ENCODE results near the gene CRIP2. TPM values are rescaled to one million over a fixed set of nuclear protein-coding genes. Genes with fewer than 3 reads are reported as not detected.

Gene CRIP2
- total and polyA plus RNA-seq, 2 of the 8 experiments (the other 6 are each of a cell fraction or from before 2014, with no cell fraction given) = 4.2 to 13.5 TPM

DNA sequence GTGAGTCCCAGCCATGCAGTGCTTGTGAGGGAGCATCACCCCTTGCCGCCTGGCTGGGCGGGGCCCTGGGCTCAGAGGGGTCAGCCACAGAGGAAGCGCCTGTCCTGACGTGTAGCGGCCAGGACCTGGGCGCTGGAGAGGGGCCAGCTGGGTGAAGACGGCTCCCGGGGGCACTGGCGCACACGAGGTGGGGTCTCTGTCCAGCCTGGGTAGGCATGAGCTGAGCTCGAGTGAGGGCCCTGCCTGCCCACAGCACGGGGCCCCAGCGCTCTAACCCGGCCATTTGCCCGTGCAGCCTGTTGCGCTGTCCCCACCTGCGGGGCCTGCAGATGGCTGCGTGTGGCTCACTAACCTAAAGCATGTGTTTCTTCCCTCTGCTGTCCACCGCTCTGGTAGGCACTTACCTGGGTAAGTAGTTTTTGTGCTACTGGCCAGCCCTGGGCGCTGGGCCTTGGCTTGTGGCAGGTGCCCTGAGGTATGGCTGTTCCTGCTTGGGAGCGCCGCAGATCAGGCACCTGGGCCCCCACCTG lies 6.6 kb upstream of the CRIP2 start (continued):
- TF ChIP-seq, protein P1, sequence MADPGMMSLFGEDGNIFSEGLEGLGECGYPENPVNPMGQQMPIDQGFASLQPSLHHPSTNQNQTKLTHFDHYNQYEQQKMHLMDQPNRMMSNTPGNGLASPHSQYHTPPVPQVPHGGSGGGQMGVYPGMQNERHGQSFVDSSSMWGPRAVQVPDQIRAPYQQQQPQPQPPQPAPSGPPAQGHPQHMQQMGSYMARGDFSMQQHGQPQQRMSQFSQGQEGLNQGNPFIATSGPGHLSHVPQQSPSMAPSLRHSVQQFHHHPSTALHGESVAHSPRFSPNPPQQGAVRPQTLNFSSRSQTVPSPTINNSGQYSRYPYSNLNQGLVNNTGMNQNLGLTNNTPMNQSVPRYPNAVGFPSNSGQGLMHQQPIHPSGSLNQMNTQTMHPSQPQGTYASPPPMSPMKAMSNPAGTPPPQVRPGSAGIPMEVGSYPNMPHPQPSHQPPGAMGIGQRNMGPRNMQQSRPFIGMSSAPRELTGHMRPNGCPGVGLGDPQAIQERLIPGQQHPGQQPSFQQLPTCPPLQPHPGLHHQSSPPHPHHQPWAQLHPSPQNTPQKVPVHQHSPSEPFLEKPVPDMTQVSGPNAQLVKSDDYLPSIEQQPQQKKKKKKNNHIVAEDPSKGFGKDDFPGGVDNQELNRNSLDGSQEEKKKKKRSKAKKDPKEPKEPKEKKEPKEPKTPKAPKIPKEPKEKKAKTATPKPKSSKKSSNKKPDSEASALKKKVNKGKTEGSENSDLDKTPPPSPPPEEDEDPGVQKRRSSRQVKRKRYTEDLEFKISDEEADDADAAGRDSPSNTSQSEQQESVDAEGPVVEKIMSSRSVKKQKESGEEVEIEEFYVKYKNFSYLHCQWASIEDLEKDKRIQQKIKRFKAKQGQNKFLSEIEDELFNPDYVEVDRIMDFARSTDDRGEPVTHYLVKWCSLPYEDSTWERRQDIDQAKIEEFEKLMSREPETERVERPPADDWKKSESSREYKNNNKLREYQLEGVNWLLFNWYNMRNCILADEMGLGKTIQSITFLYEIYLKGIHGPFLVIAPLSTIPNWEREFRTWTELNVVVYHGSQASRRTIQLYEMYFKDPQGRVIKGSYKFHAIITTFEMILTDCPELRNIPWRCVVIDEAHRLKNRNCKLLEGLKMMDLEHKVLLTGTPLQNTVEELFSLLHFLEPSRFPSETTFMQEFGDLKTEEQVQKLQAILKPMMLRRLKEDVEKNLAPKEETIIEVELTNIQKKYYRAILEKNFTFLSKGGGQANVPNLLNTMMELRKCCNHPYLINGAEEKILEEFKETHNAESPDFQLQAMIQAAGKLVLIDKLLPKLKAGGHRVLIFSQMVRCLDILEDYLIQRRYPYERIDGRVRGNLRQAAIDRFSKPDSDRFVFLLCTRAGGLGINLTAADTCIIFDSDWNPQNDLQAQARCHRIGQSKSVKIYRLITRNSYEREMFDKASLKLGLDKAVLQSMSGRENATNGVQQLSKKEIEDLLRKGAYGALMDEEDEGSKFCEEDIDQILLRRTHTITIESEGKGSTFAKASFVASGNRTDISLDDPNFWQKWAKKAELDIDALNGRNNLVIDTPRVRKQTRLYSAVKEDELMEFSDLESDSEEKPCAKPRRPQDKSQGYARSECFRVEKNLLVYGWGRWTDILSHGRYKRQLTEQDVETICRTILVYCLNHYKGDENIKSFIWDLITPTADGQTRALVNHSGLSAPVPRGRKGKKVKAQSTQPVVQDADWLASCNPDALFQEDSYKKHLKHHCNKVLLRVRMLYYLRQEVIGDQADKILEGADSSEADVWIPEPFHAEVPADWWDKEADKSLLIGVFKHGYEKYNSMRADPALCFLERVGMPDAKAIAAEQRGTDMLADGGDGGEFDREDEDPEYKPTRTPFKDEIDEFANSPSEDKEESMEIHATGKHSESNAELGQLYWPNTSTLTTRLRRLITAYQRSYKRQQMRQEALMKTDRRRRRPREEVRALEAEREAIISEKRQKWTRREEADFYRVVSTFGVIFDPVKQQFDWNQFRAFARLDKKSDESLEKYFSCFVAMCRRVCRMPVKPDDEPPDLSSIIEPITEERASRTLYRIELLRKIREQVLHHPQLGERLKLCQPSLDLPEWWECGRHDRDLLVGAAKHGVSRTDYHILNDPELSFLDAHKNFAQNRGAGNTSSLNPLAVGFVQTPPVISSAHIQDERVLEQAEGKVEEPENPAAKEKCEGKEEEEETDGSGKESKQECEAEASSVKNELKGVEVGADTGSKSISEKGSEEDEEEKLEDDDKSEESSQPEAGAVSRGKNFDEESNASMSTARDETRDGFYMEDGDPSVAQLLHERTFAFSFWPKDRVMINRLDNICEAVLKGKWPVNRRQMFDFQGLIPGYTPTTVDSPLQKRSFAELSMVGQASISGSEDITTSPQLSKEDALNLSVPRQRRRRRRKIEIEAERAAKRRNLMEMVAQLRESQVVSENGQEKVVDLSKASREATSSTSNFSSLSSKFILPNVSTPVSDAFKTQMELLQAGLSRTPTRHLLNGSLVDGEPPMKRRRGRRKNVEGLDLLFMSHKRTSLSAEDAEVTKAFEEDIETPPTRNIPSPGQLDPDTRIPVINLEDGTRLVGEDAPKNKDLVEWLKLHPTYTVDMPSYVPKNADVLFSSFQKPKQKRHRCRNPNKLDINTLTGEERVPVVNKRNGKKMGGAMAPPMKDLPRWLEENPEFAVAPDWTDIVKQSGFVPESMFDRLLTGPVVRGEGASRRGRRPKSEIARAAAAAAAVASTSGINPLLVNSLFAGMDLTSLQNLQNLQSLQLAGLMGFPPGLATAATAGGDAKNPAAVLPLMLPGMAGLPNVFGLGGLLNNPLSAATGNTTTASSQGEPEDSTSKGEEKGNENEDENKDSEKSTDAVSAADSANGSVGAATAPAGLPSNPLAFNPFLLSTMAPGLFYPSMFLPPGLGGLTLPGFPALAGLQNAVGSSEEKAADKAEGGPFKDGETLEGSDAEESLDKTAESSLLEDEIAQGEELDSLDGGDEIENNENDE (IDR thresholded peaks at IDR 0.05; ENCODE audit: insufficient replicate concordance, low read length) = no peak
